ENCODE measurements around the gene CD2. TPM values are rescaled to one million over a fixed set of nuclear protein-coding genes. Genes with fewer than 3 reads are reported as not detected.

Gene CD2
- total RNA-seq, 3 donors from 2014 or later, result 4.1 to 7.7 (median 5.4) TPM

DNA sequence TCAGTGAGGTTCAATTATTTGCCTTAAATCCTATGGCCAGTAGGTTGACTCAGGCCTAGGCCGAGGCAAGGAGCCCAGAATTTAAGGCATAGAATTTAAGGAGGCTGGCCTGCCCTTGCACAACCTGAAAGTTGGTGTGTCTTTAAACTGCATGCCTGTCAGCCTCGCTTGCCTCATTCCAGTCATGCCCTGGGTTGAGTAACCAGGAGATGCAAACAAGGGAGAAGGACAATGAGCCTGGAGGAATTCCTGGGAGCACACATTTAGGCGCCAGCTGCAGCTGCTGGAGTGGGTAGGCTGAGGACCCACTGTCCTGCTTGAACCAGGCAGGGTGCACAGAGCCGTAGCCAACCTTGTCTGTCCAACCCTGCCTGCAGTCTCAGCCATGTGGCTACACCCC lies 11.7 kb downstream of the CD2 start:
- no peak for DNase-seq
- H3K4me3 ChIP-seq, result no peak overlapping the region
- no peak for ATAC-seq
- H3K4me1 ChIP-seq (ENCODE audit: low read depth), result no peaks in the 10 kb centered on the region
- no peaks in the 10 kb centered on the region for H3K9me3 ChIP-seq
- no peaks in the 10 kb centered on the region for H3K36me3 ChIP-seq (ENCODE audit: low read depth)
- no peak for TF ChIP-seq CTCF (IDR thresholded peaks at IDR 0.05)
- intact Hi-C loops (cut with DNase I, micrococcal nuclease), result loop anchor here in 1 of 2 donors (2.0 kb wide), 1 partner anchor 29 kb away; no protein-coding TSS in a partner anchor

GRCh38 chr1:116766616-116767469 lies 12.6 kb downstream of the CD2 start:
- no peaks in the 10 kb centered on the region for H3K4me1 ChIP-seq (ENCODE audit: low read depth)
- intact Hi-C loops (cut with DNase I, micrococcal nuclease), result no loop called here
- no peak for TF ChIP-seq CTCF (IDR thresholded peaks at IDR 0.05)
- no peaks in the 10 kb centered on the region for H3K9me3 ChIP-seq
- DNase-seq, result no peak
- ATAC-seq, result peak; percentile 34
- no peak overlapping the region for H3K4me3 ChIP-seq
- no peaks in the 10 kb centered on the region for H3K36me3 ChIP-seq (ENCODE audit: low read depth)

DNA sequence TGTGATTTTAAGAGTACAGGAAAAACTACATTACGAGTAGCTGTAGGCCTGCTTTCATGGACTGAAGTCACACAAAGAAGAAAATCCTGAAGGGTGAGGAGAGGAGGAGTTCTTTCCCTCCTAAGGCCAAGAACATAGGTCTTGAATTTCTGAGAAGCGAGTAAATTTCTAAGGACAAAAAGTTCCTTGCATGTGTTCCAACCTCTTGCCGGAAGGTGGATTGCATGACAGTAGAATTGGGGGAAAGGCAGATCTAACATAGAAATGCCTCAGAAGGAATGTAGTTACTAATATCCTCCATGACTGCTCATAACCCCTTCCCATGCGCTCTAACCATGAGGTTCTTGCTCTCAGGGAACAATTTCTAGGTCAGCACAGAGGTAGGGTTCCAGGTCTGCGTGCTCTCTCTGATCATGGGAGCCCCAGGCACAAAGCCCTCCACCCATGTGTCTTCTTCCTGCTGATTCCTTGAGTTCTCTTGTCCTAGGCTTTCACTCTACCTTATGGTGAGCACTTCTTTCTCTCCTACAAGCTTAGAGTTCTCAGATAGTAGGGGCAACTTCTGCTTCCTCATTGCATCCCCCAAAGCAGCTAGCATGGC lies 13.7 kb downstream of the CD2 start:
- no peaks in the 10 kb centered on the region for H3K4me1 ChIP-seq (ENCODE audit: low read depth)
- no peak for TF ChIP-seq CTCF (IDR thresholded peaks at IDR 0.05)
- DNase-seq, result no peak
- no peaks in the 10 kb centered on the region for H3K9me3 ChIP-seq
- H3K4me3 ChIP-seq, result no peak overlapping the region
- H3K36me3 ChIP-seq (ENCODE audit: low read depth), result no peaks in the 10 kb centered on the region
- intact Hi-C loops (cut with DNase I, micrococcal nuclease), result no loop called here
- ATAC-seq, result no peak

GRCh38 chr1:116768416-116769103 lies 14.3 kb downstream of the CD2 start:
- intact Hi-C loops (cut with DNase I, micrococcal nuclease), result no loop called here
- no peak for ATAC-seq

DNA sequence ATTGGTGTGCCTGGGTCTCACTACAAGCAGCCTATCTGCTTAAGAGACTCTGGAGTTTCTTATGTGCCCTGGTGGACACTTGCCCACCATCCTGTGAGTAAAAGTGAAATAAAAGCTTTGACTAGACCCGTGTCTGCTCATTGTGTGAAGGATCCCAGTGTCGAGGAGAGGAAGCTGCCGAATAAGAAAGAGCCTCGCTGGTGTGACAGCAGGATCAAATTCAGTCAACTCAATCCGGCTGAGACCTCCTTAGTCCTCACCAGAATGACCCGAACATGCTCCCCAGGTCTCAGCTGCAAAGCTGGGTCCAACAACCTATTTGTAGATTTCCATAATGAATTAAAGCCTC lies 14.8 kb downstream of the CD2 start:
- no peak for TF ChIP-seq CTCF (IDR thresholded peaks at IDR 0.05)
- no peak for ATAC-seq
- Histone ChIP-seq H3K4me1 (ENCODE audit: low read depth) (no peaks in the 10 kb centered on the region), H3K4me3 (no peak overlapping the region), H3K9me3 (no peaks in the 10 kb centered on the region), H3K36me3 (ENCODE audit: low read depth) (no peaks in the 10 kb centered on the region)
- intact Hi-C loops (cut with DNase I, micrococcal nuclease), result no loop called here
- no peak for DNase-seq

More at GRCh38 chr1:116768416-116769103, 14.3 kb downstream of the CD2 start:
- H3K9me3 ChIP-seq, result no peaks in the 10 kb centered on the region
- no peaks in the 10 kb centered on the region for H3K4me1 ChIP-seq (ENCODE audit: low read depth)
- H3K36me3 ChIP-seq (ENCODE audit: low read depth), result no peaks in the 10 kb centered on the region
- TF ChIP-seq CTCF (IDR thresholded peaks at IDR 0.05), result no peak
- DNase-seq, result no peak
- no peak overlapping the region for H3K4me3 ChIP-seq
